Spleen (tissue), 11 donors: ENCODE results near the gene EHD4. TPM values are rescaled to one million over a fixed set of nuclear protein-coding genes. Genes with fewer than 3 reads are reported as not detected.

ENCODE experiments used
- DNase-seq: peaks from one replicate; pipeline ENCODE4 v3.0.0-alpha.2; 2020
- H3K27ac ChIP-seq, 8 donors: fragments of 200-600 bp; sonication (generic) in 7 of 8; 1 replicate in 4 of 8; 2 replicates in 4 of 8; pipeline versions ENCODE4 v1.5.0 to v1.8.0; 2016 to 2021; ENCODE audit warnings: inconsistent platforms in 4 of 8, mild to moderate bottlenecking in 4 of 8, moderate library complexity in 1 of 8
- H3K27me3 ChIP-seq, 7 donors: fragments of 200-600 bp; sonication (generic) in 6 of 7; replicated peaks in 1 of 7; 1 replicate in 4 of 7; 2 replicates in 3 of 7; pipeline versions ENCODE4 v1.5.0 to v1.8.0; 2016 to 2021; ENCODE audit warnings: inconsistent platforms in 3 of 7, mild to moderate bottlenecking in 1 of 7
- H3K36me3 ChIP-seq, 6 donors: fragments of 200-600 bp; sonication (generic) in 5 of 6; 1 replicate in 4 of 6; 2 replicates in 2 of 6; pipeline versions ENCODE4 v1.5.0 to v1.8.0; 2016 to 2021; ENCODE audit warnings: inconsistent platforms in 2 of 6
- H3K4me1 ChIP-seq, 6 donors: fragments of 200-600 bp; sonication (generic) in 5 of 6; 1 replicate in 3 of 6; 2 replicates in 3 of 6; pipeline versions ENCODE4 v1.5.0 to v1.8.0; 2016 to 2021; ENCODE audit warnings: inconsistent platforms in 3 of 6
- H3K4me3 ChIP-seq, 8 donors: fragments of 200-600 bp; sonication (generic) in 7 of 8; 1 replicate in 4 of 8; 2 replicates in 4 of 8; pipeline versions ENCODE4 v1.5.0 to v1.8.0; 2016 to 2021; ENCODE audit warnings: inconsistent platforms in 4 of 8, mild to moderate bottlenecking in 4 of 8, moderate library complexity in 2 of 8
- H3K9me3 ChIP-seq, 8 donors: fragments of 200-600 bp; sonication (generic) in 7 of 8; 1 replicate in 4 of 8; 2 replicates in 4 of 8; pipeline versions ENCODE4 v1.5.0 to v1.8.0; 2016 to 2021; ENCODE audit warnings: inconsistent platforms in 4 of 8
- POLR2A ChIP-seq, 3 donors: fragments of 450-650 bp; IDR thresholded peaks; one replicate each; pipeline ENCODE4 v1.5.1; 2017; ENCODE audit warnings: antibody characterized with exemption in 3 of 3, mild to moderate bottlenecking in 1 of 3
- POLR2AphosphoS5 ChIP-seq, 3 donors: sonication (generic); formaldehyde crosslinking; IDR thresholded peaks; one replicate each; pipeline ENCODE4 v1.5.1; 2017; ENCODE audit warnings: antibody characterized with exemption in 3 of 3
- WGBS, 5 donors: extraction: QIAGEN DNeasy Blood & Tissue Kit in 3 of 5; methylation state at CpG; one replicate each; pipeline versions ENCODE4 v1.1.5 to v1.1.7; 2013 to 2018; 5-methylcytosine and 5-hydroxymethylcytosine counted together
- intact Hi-C: fragments of 100-400 bp; cut with DNase I; formaldehyde crosslinking; loops from one replicate; pipeline ENCODE4 v1.15.0; 2023; ENCODE audit warnings: low total_unique reads
- polyA plus RNA-seq, 3 donors: library from polyadenylated mRNA; stranded (reverse); fragments of 200-250 nt; gene quantifications; one replicate each; pipeline ENCODE4 v1.2.1, GENCODE V29; 2013
- total RNA-seq, 7 donors: library from RNA; depleted of rRNA in 3 of 7; stranded (reverse); fragments of >200 nt in 3 of 7; fragmentation: NEBNext Ultra II Directional in 4 of 7; extraction: Animal tissue kit (Norgen Biotek cat#: 25700) in 4 of 7; gene quantifications; one replicate each; pipeline versions ENCODE4 v1.1.0 to v1.2.1, GENCODE V29; 2016 to 2021
- TF ChIP-seq, protein P1 (sequence below), 11 experiments: fragments of 200-600 bp in 7 of 11; fragments of 450-650 bp in 4 of 11; sonication (generic) in 4 of 11; IDR thresholded peaks in 8 of 11; conservative IDR thresholded peaks in 3 of 11; 1 replicate in 7 of 11; 2 replicates in 4 of 11; pipeline versions ENCODE4 v1.4.0 to v1.8.0; 2016 to 2021; ENCODE audit warnings: antibody characterized with exemption in 11 of 11, inconsistent platforms in 4 of 11, mild to moderate bottlenecking in 1 of 11
- donor health status: healthy with polysubstance abuse.
- donor health status: DM: no; HTN: no; CAD: no; lungs with moderate emphysema.
- donor health status: DM: no; HTN: no; CAD: no.
- donor health status: Bipolar disorder and iron deficiency.
- donor health status: healthy.
- donor health status: DM: no; HTN: no; CAD: no.
- donor health status: DM: yes; HTN: yes; CAD: no.

Gene EHD4
- total and polyA plus RNA-seq, 10 donors, result 5.5 to 33.2 (median 21.7) TPM

- TF ChIP-seq POLR2A (IDR thresholded peaks at IDR 0.05) (no peak), POLR2AphosphoS5 (IDR thresholded peaks at IDR 0.05) (peak in 2 of 3 donors; percentile 36 to 56)
- peaks cover 0 to 44% (median 0%) of the 10 kb centered on the region in 7 donors for H3K27me3 ChIP-seq
- H3K4me1 ChIP-seq, result no peaks in the 10 kb centered on the region
- no peak overlapping the region for H3K27ac ChIP-seq
- no peak for DNase-seq
- no peak overlapping the region for H3K4me3 ChIP-seq
- intact Hi-C loops, result no loop called here
- 69 to 75% (median 72%) methylated on average over 15 to 16 of the region's 16 CpGs for WGBS, 5 donors
- H3K36me3 ChIP-seq, result peaks cover 0 to 37% (median 34%) of the 10 kb centered on the region in 6 donors
- H3K9me3 ChIP-seq, result no peaks in the 10 kb centered on the region
These were observed 121.7 kb downstream of the EHD4 start for GRCh38 chr15:41850482-41851166.

DNA sequence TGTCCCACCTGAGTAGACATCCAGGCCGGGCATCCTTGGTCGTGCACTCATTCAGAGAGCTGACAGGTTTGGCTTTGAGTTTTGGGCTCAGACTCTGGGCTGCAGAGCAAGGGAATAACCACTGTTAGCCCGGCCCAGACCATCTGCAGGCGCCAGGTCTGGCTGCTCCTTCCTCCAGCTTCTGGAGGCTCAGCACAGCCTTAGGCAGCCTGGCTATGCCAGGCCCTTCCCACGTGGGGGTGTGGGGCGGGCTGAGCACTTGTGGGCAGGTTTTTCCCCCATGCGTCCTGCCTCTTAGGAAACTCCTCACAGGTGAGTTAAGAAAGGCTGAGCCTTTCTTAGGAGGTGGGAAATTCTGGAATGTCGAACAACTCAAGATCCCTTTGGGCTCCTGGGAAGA, 122.5 kb downstream of the EHD4 start:
- H3K9me3 ChIP-seq, result no peaks in the 10 kb centered on the region
- WGBS, 5 donors, result 69 to 88% (median 80%) methylated on average over 4 to 8 of the region's 8 CpGs

GRCh38 chr15:41849204-41849603, 123.2 kb downstream of the EHD4 start:
- H3K27ac ChIP-seq, result no peak overlapping the region
- WGBS, 5 donors, result 82 to 95% (median 91%) methylated on average over 6 of the region's 6 CpGs
- H3K36me3 ChIP-seq, result peaks cover 0 to 51% (median 48%) of the 10 kb centered on the region in 6 donors
- H3K4me3 ChIP-seq, result no peak overlapping the region
- TF ChIP-seq, protein P1, sequence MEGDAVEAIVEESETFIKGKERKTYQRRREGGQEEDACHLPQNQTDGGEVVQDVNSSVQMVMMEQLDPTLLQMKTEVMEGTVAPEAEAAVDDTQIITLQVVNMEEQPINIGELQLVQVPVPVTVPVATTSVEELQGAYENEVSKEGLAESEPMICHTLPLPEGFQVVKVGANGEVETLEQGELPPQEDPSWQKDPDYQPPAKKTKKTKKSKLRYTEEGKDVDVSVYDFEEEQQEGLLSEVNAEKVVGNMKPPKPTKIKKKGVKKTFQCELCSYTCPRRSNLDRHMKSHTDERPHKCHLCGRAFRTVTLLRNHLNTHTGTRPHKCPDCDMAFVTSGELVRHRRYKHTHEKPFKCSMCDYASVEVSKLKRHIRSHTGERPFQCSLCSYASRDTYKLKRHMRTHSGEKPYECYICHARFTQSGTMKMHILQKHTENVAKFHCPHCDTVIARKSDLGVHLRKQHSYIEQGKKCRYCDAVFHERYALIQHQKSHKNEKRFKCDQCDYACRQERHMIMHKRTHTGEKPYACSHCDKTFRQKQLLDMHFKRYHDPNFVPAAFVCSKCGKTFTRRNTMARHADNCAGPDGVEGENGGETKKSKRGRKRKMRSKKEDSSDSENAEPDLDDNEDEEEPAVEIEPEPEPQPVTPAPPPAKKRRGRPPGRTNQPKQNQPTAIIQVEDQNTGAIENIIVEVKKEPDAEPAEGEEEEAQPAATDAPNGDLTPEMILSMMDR (IDR thresholded peaks at IDR 0.05 in 8 of 11, conservative IDR thresholded peaks at IDR 0.05 in 3 of 11), result no peak
- TF ChIP-seq POLR2AphosphoS5 (IDR thresholded peaks at IDR 0.05) (no peak), POLR2A (IDR thresholded peaks at IDR 0.05) (no peak)
- no peak for DNase-seq
- no peaks in the 10 kb centered on the region for H3K9me3 ChIP-seq
- intact Hi-C loops, result no loop called here
- no peaks in the 10 kb centered on the region for H3K4me1 ChIP-seq
- H3K27me3 ChIP-seq, result peaks cover 0 to 37% (median 0%) of the 10 kb centered on the region in 7 donors

More for the DNA sequence above, 122.5 kb downstream of the EHD4 start:
- Histone ChIP-seq H3K27ac (no peak overlapping the region), H3K36me3 (peaks cover 0 to 45% (median 42%) of the 10 kb centered on the region in 6 donors), H3K4me1 (no peaks in the 10 kb centered on the region), H3K4me3 (no peak overlapping the region), H3K27me3 (peaks cover 0 to 41% (median 0%) of the 10 kb centered on the region in 7 donors)
- no peak for DNase-seq
- intact Hi-C loops, result no loop called here
- TF ChIP-seq, protein P1 (IDR thresholded peaks at IDR 0.05 in 8 of 11, conservative IDR thresholded peaks at IDR 0.05 in 3 of 11), result no peak
- TF ChIP-seq POLR2A (IDR thresholded peaks at IDR 0.05), result no peak
- TF ChIP-seq POLR2AphosphoS5 (IDR thresholded peaks at IDR 0.05), result no peak

DNA sequence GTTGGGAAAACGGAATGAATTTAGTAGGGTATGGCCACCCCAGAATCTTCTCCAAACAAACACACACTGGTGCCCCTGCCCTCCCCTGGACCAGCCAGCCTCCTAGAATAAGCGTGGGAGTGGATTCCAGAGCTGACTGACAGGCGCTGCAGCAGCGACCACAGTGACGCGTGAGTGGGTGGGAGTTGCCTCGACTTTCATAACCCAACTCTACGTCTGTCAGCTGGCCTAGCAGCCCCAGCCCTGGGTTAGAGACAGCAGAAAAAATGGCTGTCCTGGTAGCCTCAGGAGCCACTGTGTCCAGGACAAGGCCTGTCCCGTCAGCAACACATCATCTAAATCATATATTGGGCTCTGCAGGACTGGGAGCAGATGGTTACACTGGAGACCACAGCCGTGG, 123.7 kb downstream of the EHD4 start:
- no peak for DNase-seq
- Histone ChIP-seq H3K27ac (no peak overlapping the region), H3K4me1 (no peaks in the 10 kb centered on the region), H3K4me3 (no peak overlapping the region), H3K9me3 (no peaks in the 10 kb centered on the region), H3K36me3 (peaks cover 0 to 57% (median 51%) of the 10 kb centered on the region in 6 donors), H3K27me3 (peaks cover 0 to 31% (median 0%) of the 10 kb centered on the region in 7 donors)
- 79 to 94% (median 81%) methylated on average over 5 to 10 of the region's 10 CpGs for WGBS, 5 donors
- intact Hi-C loops, result no loop called here
- TF ChIP-seq, protein P1 (IDR thresholded peaks at IDR 0.05 in 8 of 11, conservative IDR thresholded peaks at IDR 0.05 in 3 of 11), result no peak
- TF ChIP-seq POLR2A (IDR thresholded peaks at IDR 0.05), result no peak
- TF ChIP-seq POLR2AphosphoS5 (IDR thresholded peaks at IDR 0.05), result peak in 1 of 3 donors; percentile 19
